GM23248 (cell line): ENCODE data around the gene SLIT3.
A peak's percentile ranks its signal among the peaks of the same experiment; 100 is the strongest.

Experiments used
- EZH2 ChIP-seq: fragments of 200-600 bp; sonication (generic); IDR thresholded peaks from 2 replicates; pipeline ENCODE4 v1.6.1; 2018; ENCODE audit warnings: antibody characterized with exemption, mild to moderate bottlenecking; ENCODE audit not compliant: insufficient read depth, poor library complexity, severe bottlenecking
- EZH2phosphoT487 ChIP-seq: fragments of 200-600 bp; sonication (generic); IDR thresholded peaks from 2 replicates; pipeline ENCODE4 v1.6.1; 2018; ENCODE audit warnings: antibody characterized with exemption, moderate library complexity, mild to moderate bottlenecking, low read depth; ENCODE audit not compliant: insufficient read depth

GRCh38 chr5:169162407-169162806, 138.5 kb downstream of the SLIT3 start:
- TF ChIP-seq EZH2 (no peak), EZH2phosphoT487 (0 out of 2 replicates have a peak, but pooled peaks have one; percentile 30)
